Fibroblast of gingiva (primary cell): ENCODE results near the gene PDE1C.
"Not testable (repeated sequence)": the region's sequence is repeated elsewhere in the genome, so short reads cannot be mapped to it uniquely, and the experiment has no call there.

Experiments
- DNase-seq: peaks from one replicate; pipeline ENCODE4 v3.0.0-alpha.2; 2011; ENCODE audit warnings: low read depth

Gene PDE1C

DNA sequence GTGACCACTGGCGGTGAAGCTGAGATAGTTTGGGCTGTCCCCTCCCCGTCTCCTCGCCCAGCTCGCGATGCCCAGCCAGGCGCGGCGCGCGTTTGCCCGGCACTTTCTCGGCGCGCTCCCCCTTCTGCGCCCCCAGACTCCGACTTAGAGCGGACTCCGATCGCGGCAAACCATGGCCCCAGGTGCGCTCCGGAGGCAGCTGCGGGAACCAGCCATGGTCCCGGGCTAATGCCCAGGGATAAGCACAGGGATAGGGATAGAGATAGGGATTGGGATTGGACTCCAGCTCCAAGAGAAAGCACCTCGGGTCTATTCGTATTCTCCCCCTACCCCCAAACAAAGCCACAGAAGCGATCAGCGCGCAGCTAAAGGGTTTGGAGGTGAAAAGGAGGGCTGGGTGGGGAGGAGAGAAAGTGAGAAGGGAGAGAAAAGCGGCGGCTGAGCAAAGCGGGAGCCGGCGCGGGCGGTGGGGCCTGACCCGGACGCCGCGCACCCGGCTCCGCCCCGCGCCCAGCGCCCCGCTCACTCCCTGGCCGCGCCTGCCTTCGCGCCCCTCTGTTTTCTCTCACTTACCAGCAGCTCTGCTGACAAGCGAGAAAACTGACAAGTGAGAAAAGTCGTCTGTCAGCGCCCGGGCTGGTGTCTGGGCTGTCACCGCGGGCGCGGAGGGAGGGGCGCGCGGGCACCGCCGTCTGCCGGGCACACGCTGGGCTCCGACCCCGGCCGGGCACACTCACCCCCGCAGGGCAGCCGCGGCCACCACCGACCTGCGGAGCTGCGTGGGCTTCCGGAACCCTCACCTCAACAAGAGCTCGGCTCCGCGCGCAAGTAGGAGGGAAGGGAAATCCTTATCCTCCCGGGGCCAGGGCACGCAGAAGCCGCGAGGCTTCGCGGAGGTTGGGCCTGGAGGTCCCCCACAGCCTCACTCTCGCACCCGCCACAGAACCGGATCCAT lies at the start of gene PDE1C:
TSS of gene PDE1C (minus strand) at position 2 of the 955 bp plus-strand sequence.
- DNase-seq, result no peak

DNA sequence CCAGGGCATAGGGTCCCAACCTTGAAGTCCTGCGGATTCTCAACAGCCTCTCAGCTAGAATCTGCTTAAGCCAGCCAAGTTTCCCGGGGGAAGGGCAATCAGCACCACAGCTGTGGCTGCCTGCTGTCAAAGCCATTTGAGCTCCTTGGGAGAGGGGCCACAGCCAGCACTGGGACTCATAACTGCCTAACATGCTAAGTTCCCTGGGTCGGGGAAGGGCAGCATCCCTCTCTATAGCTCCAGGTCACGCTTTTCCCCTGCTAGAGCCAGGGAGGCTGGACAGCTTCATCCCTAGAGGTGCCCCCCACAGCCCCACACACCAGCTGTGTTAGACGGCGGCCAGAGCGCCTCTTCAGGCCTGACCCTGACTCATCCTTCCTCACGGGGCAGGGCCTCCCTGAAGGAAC lies 49.6 kb upstream of the PDE1C start:
- no peak for DNase-seq

DNA sequence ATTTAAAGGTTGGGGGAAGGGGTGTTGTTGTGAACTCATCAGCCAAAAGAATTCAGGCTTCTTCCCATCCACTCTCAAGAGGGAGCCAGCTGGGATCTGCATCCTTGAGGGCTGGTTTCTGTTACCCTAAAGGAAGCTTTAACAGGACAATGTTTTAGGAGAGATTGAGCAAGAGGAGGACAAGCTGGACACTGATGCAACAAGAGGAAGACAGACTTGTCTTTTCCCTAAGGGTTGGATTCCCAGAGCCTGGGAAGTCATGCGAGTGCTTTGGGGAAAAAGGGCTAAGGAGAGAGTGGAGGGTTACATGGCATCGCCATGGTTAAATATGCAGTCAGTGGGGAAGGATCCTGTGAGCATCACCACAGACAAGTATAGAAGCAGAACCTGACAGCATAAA lies 47.6 kb upstream of the PDE1C start:
- DNase-seq, result no peak

DNA sequence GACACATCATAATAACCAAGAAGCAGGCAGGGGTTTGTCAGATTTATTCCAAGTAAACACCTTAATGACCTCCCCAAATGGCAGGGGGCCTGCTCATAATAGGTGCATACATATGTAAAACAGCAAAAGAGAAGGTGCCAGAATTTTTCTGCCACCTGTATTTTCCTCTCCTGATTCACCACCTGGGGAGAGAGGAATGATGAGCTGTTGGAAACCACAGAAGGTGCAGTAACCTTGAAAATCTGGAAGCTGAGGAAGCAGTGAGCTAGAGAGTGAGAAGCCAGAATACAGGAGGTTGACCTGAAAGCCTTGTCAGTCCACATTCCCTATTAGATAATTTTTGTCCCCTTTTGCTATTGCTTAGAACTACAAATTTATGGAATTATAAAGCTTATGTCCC lies 46.2 kb upstream of the PDE1C start:
- no peak for DNase-seq

DNA sequence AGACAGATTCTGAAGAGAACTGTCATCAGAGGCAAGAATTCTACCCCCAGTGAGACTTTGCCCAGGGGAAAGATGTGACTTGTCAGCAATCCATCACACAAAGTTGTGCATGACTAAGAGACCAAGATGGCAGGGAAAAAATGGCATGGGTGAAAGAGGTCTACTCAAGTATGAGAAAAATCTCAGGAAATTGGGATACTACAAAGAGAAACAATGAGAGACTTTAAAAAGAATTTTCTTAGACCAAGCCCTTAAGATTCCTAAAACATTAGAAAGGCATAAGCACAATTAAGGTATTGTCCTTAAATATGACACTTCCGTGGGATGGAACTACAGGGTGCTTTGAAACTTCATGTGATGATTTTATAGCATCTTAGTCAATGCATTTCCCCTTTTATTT lies 45.6 kb upstream of the PDE1C start:
- DNase-seq, result no peak

DNA sequence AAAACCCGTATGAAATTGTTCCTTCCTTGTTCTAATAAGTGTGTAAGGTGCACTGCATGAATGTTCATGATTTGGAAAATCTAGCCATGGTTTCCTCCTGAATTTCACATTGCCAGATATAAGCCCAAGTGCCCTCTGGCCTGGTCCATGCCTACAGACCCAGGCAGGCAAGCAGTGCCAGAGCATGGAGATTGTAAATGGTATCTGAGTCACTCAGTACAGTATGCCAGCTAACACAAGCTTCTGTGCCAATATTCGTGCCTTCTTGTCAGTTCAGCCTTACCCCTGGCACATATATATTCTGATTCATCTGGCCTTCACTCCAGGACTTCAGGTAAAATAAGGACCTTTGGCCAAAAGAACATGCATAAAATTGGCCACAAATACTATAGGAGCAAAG lies 38.4 kb upstream of the PDE1C start:
- no peak for DNase-seq

DNA sequence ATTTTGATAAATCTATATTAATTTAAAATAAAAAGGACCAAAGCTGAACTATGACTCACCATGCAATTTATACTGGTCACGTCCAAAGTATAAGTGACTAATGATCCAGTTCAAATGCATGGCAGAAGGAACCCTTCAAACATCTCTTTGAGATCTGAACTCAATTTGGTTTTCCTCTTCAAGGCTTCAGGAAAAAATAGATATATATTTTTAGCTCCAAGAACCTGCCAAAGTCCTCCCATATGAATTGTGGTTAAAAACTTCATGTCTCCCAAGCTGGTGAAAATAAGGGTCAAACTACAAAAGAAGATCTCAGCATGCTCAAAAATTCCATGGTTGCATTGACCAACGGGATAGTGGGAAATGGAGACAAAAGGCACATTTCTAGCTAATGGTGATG lies 34.6 kb upstream of the PDE1C start:
- DNase-seq, result no peak

DNA sequence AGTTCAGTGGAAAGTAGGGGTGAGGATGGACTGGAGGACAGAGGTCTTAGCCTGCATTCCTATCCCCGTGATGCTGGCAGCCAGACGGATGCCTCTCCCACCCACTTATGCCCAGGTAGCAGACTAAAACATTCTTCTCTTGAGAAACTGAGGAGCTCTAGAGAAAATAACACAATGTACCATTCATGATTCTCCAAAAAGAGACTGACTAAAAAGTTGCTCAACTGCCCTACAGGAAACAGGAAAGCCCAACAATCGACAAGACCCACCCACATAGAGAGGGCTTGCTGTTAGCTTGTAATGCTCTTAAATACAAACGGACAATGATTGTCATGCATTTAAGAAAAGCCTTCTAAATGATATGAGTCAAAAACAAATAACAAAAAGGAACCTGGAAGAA lies 33.2 kb upstream of the PDE1C start:
- no peak for DNase-seq

DNA sequence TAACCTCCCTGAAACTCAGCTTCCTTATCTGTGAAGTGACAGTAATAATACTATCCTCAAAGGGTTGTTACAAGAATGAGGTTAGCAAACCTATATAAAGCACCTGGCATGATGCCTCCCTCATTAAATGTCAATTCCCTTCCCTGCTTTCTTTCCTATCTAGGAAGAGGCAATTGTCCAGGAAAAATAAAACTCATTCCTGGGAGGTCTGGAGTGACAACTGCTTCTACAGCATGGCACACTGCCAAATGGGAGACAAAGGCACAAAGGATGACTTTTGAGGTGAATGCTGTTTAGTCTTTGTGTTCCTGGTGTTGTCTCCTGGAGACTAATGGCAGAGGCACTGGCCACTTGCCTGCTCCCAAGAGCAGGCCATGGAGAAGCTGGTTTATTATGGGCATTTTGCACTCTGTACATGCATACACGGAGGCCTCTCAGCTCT lies 32.2 kb upstream of the PDE1C start:
- DNase-seq, result no peak

DNA sequence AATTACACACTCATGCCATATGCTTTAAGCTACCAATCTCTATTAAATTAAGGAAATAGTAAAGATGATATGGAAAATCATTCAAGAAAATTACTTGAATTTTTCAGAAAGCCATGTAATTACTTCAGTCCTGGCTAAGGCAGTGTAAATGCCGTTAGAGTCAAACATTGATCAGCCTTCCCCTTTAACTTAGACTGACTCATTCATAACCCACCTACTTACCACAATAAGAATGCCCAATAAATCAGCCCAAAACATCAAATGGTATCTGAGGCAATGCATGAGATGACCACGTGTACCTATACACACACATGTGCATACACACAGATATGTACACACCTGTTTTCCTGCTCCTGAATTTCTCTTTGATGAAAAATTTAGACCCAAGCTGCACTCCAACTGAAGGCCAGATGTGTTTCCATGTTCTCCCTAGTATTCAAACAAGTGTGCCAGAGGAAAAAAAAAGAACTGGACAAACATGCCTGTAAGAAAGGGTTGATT lies 30.2 kb upstream of the PDE1C start:
- no peak for DNase-seq

DNA sequence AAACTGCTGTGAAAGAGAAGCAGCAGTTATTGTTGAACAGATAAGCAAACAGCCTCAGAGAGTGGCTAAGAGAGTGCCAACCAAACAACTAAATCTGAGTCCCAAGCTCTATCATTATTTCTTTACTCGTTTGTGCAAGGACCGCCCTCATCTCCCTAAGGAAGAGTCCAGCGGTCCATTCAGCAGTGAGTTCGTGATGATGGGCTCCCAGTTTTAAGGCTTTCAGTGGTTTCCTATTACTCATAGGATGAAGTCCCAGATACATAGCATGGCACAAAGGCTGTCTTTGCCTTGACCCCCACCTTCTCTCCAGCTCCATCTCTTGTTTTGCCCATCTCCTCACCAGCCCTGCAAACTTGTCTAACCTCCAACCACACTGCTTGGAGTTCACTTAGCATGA lies 24.3 kb upstream of the PDE1C start:
- DNase-seq, result no peak

DNA sequence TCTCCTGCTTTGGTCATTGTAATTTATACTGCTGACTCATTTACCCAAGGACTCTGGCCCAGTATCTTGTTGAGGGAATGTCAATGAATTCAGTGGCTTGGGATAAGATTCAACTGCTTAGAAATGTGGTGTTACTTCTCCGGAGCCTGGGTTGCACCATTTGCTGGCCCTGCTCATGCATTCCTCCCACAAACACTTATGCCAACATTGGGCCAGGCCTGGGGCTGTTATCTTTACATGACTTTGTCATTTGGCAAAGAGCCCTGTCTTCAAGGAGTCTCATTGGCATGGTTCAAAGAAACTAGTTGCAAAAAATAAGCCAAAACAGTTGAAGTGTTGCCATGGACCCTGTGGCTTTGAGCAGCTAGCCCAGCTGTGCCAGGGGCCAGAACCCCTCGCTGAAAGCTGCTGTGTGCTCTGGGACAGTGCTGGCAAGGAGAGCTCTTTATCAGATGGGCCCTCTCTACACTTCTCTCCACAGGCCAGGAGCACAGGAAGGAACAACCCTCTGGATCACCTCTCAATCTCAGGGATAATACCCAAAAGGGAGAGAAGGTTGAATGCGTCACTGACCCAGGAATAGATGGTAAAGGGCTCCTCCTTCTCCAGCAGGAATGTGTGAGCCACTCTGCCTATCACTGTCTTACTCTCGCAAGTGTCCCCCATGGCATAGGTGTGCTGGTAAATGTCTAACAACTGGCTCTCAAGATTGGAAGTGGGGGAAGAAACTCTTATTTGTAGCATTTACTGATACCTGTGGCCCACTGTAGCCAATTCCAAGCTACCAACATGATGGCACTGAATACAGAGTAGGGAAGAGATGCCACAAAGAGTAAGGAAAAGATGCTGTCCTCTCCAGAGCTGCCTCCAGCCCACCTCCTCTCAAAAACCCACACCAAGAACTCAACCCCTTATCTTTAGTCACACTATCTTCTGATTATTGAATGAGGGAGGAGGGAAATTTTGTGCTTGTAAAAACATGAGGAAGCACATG lies 23.5 kb upstream of the PDE1C start:
- DNase-seq, result peak; percentile 89

DNA sequence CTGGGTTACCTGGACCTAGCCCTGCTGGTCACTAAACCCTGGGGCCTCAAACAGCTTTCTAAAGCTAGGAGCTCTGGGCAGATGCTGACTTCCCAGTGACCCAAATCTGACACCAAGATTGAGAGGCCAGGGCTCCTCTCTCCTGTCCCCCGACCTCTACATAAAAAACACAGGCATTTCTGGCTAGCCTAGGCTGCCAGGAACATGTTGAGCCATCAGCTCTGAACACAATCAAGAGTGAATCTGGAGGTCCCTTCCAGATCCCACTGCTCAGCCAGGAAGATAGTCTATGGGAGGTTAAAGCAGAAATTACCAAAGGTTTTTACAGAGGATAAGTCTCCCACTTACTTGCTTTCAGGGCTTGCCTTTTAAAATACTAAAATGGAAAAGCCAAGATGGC lies 22.1 kb upstream of the PDE1C start:
- DNase-seq, result no peak

DNA sequence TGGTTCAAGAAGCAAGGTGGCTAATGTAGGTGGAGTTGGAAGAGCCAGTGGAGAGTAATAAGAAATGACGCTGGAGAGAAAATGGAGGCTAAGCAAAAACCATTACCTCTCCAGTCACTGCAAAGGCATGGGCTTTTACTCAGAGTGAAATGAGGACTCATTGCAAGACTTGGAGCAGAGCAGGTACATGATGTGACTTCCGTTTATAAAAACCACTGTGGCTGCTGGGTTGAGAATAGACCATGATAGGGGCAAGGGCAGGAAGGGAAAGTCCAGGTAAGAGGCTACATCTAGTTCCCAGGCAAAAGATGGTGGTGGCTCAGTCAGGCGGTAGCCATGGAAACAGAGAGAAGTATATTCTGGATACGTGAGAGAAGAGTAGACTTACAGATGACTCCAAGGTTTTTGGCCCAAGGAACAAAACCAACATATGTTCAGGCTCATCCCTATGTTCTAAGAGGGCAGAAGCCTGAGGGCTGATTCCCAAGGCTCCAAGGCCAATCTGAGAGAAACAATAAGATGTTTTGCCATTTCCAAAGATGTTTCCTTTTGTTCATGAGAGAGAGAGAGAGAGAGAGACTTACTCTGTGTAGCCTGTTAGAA lies 21.5 kb upstream of the PDE1C start:
- no peak for DNase-seq

DNA sequence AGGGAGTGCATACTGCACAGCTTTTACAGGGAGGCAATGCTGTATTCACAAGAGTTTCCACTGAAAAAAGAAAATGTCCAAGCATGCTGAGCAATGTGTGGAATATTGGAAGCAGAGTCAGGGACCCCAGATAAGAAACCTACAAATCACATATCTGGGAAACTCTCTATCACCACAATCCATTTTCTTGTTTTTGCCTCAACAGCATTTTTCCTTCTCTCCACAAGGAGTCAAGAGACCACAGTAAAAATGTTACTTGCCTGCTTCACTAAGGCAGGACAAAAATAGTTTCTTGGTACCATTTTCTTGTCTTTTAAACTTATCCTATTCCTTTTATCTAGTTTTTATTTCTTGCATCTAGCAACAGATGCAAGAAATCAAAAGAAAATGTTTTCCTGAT lies 19.5 kb upstream of the PDE1C start:
- no peak for DNase-seq

DNA sequence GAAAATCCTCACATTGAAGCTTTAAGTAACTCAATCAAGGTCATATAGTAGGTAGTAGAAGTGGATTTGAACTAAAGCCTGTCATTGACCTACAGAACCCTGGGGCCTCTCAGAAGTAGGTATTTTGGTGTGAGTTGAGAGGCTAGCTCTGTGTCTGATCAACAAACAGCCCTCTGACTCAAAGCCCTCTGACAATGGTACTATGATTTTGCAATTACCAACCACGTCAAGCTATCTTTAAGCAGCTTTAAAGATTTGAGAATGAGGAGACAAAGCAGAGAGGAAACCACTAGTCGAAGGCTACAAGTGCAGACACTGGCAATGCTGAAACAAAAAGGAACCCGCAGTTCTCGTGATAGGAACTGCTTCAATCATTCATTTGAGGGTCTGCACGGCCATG lies 19.0 kb upstream of the PDE1C start:
- DNase-seq, result no peak

DNA sequence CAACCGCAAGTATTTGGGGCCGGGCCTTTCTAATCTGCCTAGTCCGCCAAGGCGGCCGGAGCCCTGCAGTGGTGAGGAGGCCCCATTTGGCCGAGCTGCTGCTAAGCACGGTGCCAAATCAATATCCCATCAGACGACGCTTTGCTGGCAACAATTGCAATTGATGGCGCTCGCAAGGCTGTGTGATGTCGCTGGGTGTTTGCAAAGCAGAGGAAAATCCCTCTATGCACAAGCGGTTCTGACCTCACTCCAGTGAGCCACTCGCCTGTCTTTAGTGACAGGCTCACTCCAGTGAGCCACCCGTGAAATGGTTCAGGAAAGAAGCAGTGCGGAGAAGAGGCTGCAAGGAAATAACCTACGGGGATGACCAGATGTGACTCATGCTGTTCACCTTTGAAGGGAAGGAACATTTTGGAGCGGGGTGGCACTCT lies 18.3 kb upstream of the PDE1C start:
- no peak for DNase-seq

DNA sequence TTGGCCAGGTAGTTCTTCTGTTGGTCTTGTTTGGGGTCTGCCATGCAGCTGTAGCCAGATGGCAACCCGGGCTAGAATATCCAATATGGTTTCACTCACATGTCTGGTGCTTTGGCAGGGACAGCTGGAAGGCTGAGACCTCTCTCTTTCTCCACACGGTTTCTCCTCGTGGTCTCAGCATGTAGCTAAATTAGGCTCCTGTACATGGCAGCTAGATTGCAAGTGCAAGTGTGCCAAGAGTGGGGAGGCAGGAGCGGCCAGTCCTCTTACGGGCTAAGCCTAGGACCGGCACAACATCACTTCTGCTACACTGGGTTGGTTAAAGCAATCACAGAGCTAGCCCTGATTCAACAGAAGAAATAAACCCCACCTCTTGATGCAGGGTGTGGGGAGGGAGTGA lies 9.3 kb upstream of the PDE1C start:
- DNase-seq, result no peak

DNA sequence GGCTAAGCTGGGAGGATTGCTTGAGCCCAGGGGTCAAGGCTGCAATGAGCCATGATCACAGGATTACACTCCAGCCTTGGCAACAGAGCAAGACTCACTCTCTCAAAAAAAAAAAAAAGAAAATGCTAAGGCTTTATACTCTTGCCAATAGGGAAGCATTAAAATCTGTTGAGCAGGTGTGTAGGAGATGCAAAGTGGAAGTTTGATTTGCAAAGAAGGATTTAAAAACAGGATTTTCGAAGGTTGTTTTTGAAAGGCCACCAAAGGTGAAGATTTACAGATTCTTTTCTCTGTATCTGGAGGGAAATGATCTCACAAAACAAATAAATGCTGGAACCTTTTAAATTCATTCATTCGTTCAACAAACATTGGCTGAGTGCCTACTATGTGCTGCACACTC lies 8.6 kb upstream of the PDE1C start:
- DNase-seq, result no peak

DNA sequence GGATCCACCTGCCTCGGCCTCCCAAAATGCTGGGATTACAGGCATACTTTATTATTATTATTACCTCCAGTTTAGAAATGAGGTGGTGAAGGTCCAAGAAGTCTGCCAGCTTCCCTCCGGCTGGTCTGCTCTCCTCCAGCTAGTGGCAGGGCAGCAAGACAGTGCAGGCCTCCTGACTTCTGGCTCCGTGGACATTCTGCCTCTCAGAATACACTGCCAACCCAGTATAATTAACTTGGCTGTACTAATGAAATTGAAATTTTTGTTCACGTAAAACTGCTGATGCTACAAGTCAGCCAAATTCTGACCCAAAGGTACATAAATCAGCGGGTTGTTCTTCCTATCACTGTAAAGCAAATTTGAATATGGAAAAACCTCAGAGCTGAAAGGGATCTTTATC lies 7.6 kb upstream of the PDE1C start:
- DNase-seq, result no peak

DNA sequence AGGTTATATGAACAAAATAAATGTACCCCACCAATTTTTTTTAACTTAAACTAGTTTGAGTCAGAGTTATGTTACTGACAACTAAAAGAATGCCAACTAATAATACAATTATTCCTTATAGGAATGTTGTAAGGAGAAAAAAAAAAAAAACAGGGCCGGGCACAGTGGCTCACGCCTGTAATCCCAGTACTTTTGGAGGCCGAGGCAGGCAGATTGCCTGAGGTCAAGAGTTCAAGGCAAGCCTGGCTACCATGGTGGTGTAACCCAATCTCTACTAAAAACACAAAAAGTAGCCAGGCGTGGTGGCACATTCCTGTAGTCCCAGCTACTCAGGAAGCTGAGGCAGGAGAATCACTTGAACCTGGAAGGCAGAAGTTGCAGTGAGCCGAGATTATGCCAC lies 6.6 kb upstream of the PDE1C start:
- not testable (repeated sequence) for DNase-seq

DNA sequence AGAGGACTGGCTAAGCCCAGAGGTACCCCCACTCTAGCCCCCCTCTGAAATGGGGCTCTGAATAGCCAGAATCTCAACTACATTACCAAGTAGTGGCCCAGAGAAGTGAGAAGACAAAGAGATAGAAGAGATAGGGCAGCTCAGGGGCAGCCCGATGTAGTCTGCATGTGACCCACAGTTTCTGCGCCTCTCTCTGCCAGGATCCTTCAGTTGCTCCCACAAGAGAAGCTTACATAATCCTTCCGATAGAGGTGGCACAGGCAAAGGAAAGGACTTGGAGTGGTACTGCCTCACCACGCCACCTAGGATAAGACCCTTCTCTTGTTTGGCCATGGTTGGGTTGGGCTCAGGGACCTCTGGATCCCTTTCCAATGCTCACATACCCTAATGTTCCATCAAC lies 5.4 kb upstream of the PDE1C start:
- no peak for DNase-seq
